HEK293 (cell line): ENCODE measurements around the gene METTL25B.

Experiments
- GLI4 ChIP-seq: fragments of 450-650 bp; formaldehyde crosslinking; IDR thresholded peaks from 2 replicates; pipeline ENCODE4 v1.5.1; 2016; ENCODE audit warnings: missing biosample characterization, missing genetic modification characterization
- KLF1 ChIP-seq: fragments of 450-650 bp; formaldehyde crosslinking; IDR thresholded peaks from 2 replicates; pipeline ENCODE4 v1.5.1; 2016; ENCODE audit warnings: missing biosample characterization, missing genetic modification characterization
- MYNN ChIP-seq: fragments of 450-650 bp; formaldehyde crosslinking; IDR thresholded peaks from 2 replicates; pipeline ENCODE4 v1.5.1; 2016; ENCODE audit warnings: missing biosample characterization, missing genetic modification characterization, borderline replicate concordance
- OVOL3 ChIP-seq: fragments of 450-650 bp; formaldehyde crosslinking; IDR thresholded peaks from 2 replicates; pipeline ENCODE4 v1.5.1; 2016; ENCODE audit warnings: missing biosample characterization, missing genetic modification characterization
- ZBTB7A ChIP-seq: fragments of 450-650 bp; formaldehyde crosslinking; IDR thresholded peaks from 2 replicates; pipeline ENCODE4 v1.5.1; 2016; ENCODE audit warnings: low read depth, missing biosample characterization, missing genetic modification characterization
- ZFP37 ChIP-seq: fragments of 450-650 bp; formaldehyde crosslinking; IDR thresholded peaks from 2 replicates; pipeline ENCODE4 v1.5.1; 2016; ENCODE audit warnings: missing biosample characterization, missing genetic modification characterization
- ZNF121 ChIP-seq: fragments of 450-650 bp; formaldehyde crosslinking; IDR thresholded peaks from 2 replicates; pipeline ENCODE4 v1.5.1; 2016; ENCODE audit warnings: missing biosample characterization, missing genetic modification characterization
- ZNF394 ChIP-seq: fragments of 450-650 bp; formaldehyde crosslinking; IDR thresholded peaks from 2 replicates; pipeline ENCODE4 v1.5.1; 2016; ENCODE audit warnings: missing biosample characterization, missing genetic modification characterization, mild to moderate bottlenecking, moderate library complexity, borderline replicate concordance
- ZNF501 ChIP-seq: fragments of 450-650 bp; formaldehyde crosslinking; IDR thresholded peaks from 2 replicates; pipeline ENCODE4 v1.5.1; 2016; ENCODE audit warnings: missing biosample characterization, missing genetic modification characterization
- ZNF596 ChIP-seq: fragments of 450-650 bp; IDR thresholded peaks from 2 replicates; pipeline ENCODE4 v1.5.0; 2018; ENCODE audit warnings: missing biosample characterization, mild to moderate bottlenecking, missing genetic modification characterization, moderate library complexity
- ZNF600 ChIP-seq: fragments of 450-650 bp; formaldehyde crosslinking; IDR thresholded peaks from 2 replicates; pipeline ENCODE4 v1.5.1; 2016; ENCODE audit warnings: missing biosample characterization, missing genetic modification characterization
- ZNF624 ChIP-seq: fragments of 450-650 bp; formaldehyde crosslinking; IDR thresholded peaks from 2 replicates; pipeline ENCODE4 v1.5.1; 2017; ENCODE audit warnings: missing biosample characterization, missing genetic modification characterization
- ZNF629 ChIP-seq: fragments of 450-650 bp; formaldehyde crosslinking; IDR thresholded peaks from 2 replicates; pipeline ENCODE4 v1.5.1; 2017; ENCODE audit warnings: missing biosample characterization, missing genetic modification characterization
- ZSCAN30 ChIP-seq: fragments of 450-650 bp; IDR thresholded peaks from 2 replicates; pipeline ENCODE4 v1.5.1; 2018; ENCODE audit warnings: missing biosample characterization, mild to moderate bottlenecking, missing genetic modification characterization, moderate library complexity
- TF ChIP-seq, protein P1 (sequence below): fragments of 450-650 bp; formaldehyde crosslinking; conservative IDR thresholded peaks from 2 replicates; pipeline ENCODE4 v1.5.1; 2016; ENCODE audit warnings: low read depth, missing biosample characterization, missing genetic modification characterization
- TF ChIP-seq, protein P2 (sequence below): fragments of 450-650 bp; formaldehyde crosslinking; IDR thresholded peaks from 2 replicates; pipeline ENCODE4 v1.5.1; 2016; ENCODE audit warnings: missing biosample characterization, missing genetic modification characterization
- TF ChIP-seq, protein P3 (sequence below): sonication (generic); formaldehyde crosslinking; IDR thresholded peaks from 2 replicates; pipeline ENCODE4 v1.8.1; 2022; ENCODE audit warnings: mild to moderate bottlenecking, moderate library complexity, missing genetic modification reagents
- TF ChIP-seq, protein P4 (sequence below): fragments of 450-650 bp; formaldehyde crosslinking; IDR thresholded peaks from 2 replicates; pipeline ENCODE4 v1.5.1; 2016; ENCODE audit warnings: missing biosample characterization, missing genetic modification characterization, low read depth
- TF ChIP-seq, protein P5 (sequence below): fragments of 450-650 bp; formaldehyde crosslinking; IDR thresholded peaks from 2 replicates; pipeline ENCODE4 v1.5.1; 2016; ENCODE audit warnings: missing biosample characterization, missing genetic modification characterization
- TF ChIP-seq, protein P6 (sequence below): fragments of 450-650 bp; formaldehyde crosslinking; IDR thresholded peaks from 2 replicates; pipeline ENCODE4 v1.5.1; 2017; ENCODE audit warnings: missing biosample characterization, mild to moderate bottlenecking, missing genetic modification characterization, moderate library complexity
- TF ChIP-seq, protein P7 (sequence below): fragments of 450-650 bp; formaldehyde crosslinking; optimal IDR thresholded peaks from 2 replicates; pipeline ENCODE3; 2016; ENCODE audit warnings: missing biosample characterization, mild to moderate bottlenecking, missing genetic modification characterization

The METTL25B gene

DNA sequence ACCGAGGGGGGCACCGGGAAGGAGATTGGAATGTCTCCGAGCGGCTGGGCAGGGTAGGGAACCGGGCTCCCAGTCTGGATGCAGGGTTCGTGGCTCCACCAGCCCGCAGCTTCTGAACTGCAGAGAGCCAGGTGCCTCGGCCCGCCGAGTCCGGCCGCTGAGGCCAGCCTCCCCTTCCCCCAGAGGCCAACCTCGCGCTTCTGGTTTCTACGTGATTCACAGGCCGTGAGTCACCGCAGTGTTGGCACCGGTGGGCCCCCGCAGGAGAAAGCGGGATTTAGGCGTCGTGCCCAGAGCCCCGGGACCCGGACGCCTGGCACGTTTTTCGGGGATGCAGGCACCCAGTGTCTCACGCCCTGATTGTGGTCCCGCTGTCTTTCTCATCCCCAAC lies 23.3 kb upstream of the METTL25B start (continued):
- no peak for TF ChIP-seq OVOL3 (tag by site-specific recombination)
- peak; percentile 71 for TF ChIP-seq ZBTB7A (tag by site-specific recombination)
- TF ChIP-seq KLF1 (tag by site-specific recombination): no peak
- no peak for TF ChIP-seq ZNF121 (tag by site-specific recombination)
- TF ChIP-seq, protein P1, sequence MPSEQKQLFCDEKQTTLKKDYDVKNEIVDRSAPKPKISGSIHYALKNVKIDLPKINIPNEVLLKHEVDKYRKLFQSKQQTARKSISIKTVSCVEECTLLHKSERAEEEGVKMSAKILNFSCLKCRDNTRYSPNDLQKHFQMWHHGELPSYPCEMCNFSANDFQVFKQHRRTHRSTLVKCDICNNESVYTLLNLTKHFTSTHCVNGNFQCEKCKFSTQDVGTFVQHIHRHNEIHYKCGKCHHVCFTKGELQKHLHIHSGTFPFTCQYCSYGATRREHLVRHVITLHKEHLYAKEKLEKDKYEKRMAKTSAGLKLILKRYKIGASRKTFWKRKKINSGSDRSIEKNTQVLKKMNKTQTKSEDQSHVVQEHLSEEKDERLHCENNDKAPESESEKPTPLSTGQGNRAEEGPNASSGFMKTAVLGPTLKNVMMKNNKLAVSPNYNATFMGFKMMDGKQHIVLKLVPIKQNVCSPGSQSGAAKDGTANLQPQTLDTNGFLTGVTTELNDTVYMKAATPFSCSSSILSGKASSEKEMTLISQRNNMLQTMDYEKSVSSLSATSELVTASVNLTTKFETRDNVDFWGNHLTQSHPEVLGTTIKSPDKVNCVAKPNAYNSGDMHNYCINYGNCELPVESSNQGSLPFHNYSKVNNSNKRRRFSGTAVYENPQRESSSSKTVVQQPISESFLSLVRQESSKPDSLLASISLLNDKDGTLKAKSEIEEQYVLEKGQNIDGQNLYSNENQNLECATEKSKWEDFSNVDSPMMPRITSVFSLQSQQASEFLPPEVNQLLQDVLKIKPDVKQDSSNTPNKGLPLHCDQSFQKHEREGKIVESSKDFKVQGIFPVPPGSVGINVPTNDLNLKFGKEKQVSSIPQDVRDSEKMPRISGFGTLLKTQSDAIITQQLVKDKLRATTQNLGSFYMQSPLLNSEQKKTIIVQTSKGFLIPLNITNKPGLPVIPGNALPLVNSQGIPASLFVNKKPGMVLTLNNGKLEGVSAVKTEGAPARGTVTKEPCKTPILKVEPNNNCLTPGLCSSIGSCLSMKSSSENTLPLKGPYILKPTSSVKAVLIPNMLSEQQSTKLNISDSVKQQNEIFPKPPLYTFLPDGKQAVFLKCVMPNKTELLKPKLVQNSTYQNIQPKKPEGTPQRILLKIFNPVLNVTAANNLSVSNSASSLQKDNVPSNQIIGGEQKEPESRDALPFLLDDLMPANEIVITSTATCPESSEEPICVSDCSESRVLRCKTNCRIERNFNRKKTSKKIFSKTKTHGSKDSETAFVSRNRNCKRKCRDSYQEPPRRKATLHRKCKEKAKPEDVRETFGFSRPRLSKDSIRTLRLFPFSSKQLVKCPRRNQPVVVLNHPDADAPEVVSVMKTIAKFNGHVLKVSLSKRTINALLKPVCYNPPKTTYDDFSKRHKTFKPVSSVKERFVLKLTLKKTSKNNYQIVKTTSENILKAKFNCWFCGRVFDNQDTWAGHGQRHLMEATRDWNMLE (tag by site-specific recombination): no peak
- TF ChIP-seq, protein P2, sequence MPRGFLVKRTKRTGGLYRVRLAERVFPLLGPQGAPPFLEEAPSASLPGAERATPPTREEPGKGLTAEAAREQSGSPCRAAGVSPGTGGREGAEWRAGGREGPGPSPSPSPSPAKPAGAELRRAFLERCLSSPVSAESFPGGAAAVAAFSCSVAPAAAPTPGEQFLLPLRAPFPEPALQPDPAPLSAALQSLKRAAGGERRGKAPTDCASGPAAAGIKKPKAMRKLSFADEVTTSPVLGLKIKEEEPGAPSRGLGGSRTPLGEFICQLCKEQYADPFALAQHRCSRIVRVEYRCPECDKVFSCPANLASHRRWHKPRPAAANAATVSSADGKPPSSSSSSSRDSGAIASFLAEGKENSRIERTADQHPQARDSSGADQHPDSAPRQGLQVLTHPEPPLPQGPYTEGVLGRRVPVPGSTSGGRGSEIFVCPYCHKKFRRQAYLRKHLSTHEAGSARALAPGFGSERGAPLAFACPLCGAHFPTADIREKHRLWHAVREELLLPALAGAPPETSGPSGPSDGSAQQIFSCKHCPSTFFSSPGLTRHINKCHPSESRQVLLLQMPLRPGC: no peak
- TF ChIP-seq, protein P3, sequence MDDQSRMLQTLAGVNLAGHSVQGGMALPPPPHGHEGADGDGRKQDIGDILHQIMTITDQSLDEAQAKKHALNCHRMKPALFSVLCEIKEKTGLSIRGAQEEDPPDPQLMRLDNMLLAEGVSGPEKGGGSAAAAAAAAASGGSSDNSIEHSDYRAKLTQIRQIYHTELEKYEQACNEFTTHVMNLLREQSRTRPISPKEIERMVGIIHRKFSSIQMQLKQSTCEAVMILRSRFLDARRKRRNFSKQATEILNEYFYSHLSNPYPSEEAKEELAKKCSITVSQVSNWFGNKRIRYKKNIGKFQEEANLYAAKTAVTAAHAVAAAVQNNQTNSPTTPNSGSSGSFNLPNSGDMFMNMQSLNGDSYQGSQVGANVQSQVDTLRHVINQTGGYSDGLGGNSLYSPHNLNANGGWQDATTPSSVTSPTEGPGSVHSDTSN (CRISPR knock-in tag): no peak
- TF ChIP-seq ZSCAN30: peak; percentile 87
- no peak for TF ChIP-seq ZNF624 (tag by site-specific recombination)
- TF ChIP-seq, protein P4, sequence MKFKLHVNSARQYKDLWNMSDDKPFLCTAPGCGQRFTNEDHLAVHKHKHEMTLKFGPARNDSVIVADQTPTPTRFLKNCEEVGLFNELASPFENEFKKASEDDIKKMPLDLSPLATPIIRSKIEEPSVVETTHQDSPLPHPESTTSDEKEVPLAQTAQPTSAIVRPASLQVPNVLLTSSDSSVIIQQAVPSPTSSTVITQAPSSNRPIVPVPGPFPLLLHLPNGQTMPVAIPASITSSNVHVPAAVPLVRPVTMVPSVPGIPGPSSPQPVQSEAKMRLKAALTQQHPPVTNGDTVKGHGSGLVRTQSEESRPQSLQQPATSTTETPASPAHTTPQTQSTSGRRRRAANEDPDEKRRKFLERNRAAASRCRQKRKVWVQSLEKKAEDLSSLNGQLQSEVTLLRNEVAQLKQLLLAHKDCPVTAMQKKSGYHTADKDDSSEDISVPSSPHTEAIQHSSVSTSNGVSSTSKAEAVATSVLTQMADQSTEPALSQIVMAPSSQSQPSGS (tag by site-specific recombination): no peak
- peak; percentile 77 for TF ChIP-seq ZFP37 (tag by site-specific recombination)
- TF ChIP-seq, protein P5, sequence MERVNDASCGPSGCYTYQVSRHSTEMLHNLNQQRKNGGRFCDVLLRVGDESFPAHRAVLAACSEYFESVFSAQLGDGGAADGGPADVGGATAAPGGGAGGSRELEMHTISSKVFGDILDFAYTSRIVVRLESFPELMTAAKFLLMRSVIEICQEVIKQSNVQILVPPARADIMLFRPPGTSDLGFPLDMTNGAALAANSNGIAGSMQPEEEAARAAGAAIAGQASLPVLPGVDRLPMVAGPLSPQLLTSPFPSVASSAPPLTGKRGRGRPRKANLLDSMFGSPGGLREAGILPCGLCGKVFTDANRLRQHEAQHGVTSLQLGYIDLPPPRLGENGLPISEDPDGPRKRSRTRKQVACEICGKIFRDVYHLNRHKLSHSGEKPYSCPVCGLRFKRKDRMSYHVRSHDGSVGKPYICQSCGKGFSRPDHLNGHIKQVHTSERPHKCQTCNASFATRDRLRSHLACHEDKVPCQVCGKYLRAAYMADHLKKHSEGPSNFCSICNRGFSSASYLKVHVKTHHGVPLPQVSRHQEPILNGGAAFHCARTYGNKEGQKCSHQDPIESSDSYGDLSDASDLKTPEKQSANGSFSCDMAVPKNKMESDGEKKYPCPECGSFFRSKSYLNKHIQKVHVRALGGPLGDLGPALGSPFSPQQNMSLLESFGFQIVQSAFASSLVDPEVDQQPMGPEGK (tag by site-specific recombination): peak; percentile 42
- TF ChIP-seq, protein P6, sequence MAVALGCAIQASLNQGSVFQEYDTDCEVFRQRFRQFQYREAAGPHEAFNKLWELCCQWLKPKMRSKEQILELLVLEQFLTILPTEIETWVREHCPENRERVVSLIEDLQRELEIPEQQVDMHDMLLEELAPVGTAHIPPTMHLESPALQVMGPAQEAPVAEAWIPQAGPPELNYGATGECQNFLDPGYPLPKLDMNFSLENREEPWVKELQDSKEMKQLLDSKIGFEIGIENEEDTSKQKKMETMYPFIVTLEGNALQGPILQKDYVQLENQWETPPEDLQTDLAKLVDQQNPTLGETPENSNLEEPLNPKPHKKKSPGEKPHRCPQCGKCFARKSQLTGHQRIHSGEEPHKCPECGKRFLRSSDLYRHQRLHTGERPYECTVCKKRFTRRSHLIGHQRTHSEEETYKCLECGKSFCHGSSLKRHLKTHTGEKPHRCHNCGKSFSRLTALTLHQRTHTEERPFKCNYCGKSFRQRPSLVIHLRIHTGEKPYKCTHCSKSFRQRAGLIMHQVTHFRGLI (tag by site-specific recombination): peak; percentile 62; the same call in 1 of the 2 replicates
- no peak for TF ChIP-seq ZNF501 (tag by site-specific recombination)
- 0 out of 2 replicates have a peak, but pooled peaks have one; percentile 21 for TF ChIP-seq MYNN
- peak; percentile 53 for TF ChIP-seq ZNF629 (tag by site-specific recombination)
- TF ChIP-seq ZNF600 (tag by site-specific recombination): peak; percentile 42; the same call in 1 of the 2 replicates
- TF ChIP-seq, protein P7, sequence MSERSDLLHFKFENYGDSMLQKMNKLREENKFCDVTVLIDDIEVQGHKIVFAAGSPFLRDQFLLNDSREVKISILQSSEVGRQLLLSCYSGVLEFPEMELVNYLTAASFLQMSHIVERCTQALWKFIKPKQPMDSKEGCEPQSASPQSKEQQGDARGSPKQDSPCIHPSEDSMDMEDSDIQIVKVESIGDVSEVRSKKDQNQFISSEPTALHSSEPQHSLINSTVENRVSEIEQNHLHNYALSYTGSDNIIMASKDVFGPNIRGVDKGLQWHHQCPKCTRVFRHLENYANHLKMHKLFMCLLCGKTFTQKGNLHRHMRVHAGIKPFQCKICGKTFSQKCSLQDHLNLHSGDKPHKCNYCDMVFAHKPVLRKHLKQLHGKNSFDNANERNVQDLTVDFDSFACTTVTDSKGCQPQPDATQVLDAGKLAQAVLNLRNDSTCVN (tag by site-specific recombination): peak; percentile 6
- no peak for TF ChIP-seq GLI4
- TF ChIP-seq ZNF596 (tag by site-specific recombination): no peak
- TF ChIP-seq ZNF394 (tag by site-specific recombination): peak; percentile 56; the same call in 1 of the 2 replicates
